Iris pigment epithelial cell (primary cell): ENCODE data around the gene CDK3.
"Not testable (repeated sequence)": the region's sequence is repeated elsewhere in the genome, so short reads cannot be mapped to it uniquely, and the experiment has no call there.

Experiments used
- DNase-seq: peaks from one replicate; pipeline ENCODE4 v3.0.0-alpha.2; 2011; ENCODE audit warnings: low read depth

CDK3 gene

DNA sequence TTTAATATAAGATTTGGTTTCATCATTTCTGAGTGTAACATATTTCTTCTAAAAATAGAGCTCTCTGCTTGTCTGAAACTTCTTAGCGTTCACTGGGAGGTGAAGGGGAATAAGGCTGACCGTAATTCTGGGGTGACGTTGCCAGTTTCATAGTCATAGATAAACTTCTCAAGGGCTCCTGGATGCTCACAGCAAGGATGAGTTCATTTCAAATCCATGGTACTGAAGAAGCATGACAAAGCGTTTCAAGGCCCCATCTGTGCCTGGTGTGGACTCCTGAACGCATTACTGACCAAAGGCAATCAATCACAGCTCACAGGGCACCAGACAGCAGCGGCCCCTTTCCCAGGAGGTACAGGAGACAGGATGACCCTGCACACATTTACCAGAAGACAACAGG is 38.5 kb downstream of the CDK3 start:
- DNase-seq = no peak

DNA sequence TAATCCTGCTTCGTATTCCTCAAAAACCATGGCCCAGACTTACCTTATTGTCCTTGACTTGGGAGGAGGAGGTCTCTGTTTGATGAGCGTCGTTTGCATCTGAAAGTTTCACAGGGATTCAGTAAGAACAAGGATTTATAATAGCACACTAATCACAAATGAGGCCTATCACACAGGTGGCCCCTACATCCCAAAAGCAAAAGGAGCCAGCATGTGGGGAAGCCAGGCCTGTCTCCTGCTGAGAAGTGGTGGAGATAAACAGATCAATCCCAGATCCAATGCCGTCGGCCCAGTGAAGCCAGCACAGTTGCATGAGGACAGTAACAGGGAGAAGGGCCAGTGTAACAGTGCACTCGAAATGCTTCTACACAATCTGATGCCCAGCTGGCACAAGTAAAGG is 39.7 kb downstream of the CDK3 start:
- no peak for DNase-seq

DNA sequence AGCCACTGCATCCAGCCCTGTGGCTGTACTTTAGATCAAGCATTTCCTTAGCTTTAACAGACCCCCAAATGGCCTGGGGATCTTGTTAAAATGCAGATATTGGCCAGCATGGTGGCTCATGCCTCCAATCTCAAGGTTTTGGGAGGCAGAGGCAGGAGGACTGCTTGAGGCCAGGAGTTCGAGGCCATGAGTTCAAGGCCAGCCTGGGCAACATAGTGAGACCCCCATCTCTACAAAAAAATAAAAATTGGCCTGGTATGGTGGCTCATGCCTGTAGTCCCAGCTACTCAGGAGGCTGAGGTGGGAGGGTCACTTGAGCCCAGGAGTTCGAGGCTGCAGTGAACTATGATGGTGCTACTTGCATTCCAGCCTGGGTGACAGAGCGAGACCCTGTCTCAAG is 42.2 kb downstream of the CDK3 start:
- not testable (repeated sequence) for DNase-seq

DNA sequence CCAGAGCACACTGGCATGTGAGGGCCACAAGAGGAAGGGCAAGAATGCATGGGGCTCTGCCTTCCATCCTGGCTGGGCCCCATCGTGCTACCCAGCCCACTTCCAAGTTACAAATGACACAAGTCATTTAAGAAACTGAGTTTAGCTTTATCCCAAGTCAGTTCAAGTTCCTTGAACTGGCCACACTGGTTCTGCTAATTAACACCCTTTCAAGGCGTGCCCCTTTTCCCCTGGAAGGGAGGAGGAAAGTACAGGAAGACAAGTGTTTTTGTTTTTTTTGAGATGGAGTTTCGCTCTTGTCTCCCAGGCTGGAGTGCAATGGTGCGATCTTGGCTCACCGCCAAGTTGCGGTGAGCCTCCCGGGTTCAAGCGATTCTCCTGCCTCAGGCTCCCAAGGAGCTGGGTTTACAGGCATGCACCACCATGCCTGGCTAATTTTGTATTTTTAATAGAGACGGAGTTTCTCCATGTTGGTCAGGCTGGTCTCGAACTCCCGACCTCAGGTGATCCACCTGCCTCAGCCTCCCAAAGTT is 43.9 kb downstream of the CDK3 start:
- not testable (repeated sequence) for DNase-seq

DNA sequence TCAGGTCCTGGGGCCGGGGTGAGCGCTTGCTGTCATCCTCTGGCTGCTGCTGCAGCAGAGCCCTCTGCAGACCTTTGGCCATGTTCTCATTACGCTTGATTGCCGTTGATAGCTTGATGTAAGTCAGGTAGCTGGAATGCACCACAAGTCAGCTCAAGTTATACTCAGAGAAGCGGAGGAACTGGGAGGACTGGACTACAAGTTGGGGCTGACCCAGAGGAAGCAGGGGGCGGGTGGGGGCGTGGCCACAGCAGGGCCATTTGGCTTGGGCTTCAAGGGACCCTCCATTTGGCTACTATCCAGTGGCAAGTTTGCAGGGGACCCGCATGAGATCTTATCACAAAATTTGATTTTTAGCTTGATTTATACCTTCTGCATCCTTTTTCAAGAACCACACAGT is 45.4 kb downstream of the CDK3 start:
- peak; percentile 52 for DNase-seq

DNA sequence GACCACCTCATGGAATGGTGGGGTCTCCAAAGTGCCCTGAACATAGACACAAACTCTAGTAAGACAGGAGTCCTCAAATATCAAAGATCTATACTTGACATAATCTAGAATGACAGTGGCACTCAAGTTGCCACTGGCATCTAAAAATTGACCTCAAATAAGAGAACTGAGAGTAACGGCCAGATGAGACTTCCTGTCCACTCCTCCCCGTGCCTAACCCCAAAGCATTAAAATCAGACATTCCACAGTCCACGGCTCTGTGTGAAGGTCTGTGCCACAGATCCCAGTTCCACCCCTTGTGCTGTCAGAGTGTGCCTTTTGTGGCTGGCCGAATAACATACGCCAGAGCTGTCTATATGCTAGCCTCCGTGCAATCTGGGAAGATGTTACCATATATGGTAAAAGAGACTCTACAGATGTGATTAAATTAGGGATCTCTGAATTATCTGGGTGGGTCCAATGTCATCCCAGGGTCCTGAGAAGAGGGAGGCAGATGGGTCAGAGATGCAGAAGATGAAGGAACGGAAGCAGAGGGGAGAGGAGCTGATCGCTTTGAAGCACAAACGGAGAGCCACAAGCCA is 47.5 kb downstream of the CDK3 start:
- DNase-seq = peak; percentile 40

DNA sequence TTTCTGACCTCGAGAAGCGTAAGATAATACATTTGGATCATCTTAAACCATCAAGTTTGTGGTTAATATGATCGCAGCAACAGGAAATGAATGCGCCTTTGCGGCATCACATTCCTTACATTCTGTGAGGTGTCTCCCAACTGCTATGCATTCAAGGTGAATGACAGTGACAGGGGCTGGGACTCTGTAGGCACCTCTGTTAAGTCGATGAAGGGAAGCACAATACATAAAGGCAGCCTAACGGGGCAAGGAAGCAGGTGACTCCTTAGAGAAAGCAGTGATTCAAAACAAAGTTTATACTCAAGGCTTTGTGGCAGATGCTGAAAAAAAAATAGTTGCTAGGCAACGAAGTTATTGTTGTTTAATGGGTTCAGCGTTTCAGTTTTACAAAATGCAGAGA is 48.1 kb downstream of the CDK3 start:
- DNase-seq = peak; percentile 87

DNA sequence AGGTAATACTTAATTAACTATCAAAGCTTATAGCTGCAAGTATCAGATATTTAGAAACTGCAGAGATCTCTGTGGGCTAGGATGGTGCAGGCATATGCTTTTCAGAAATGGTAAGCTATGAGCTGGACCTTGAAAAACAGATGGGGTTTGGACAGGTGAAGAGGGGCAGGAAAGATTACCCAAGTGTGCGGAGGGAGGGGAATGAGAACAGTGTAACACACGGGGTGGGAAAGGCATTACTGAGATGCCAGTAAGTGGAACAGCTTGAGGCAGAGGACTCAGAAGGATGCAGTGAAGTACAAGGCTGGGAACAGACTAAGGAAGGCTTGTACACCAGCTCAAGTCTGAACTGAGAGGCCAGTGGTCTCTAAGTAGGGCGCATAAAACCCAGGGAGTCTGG is 48.6 kb downstream of the CDK3 start:
- no peak for DNase-seq

DNA sequence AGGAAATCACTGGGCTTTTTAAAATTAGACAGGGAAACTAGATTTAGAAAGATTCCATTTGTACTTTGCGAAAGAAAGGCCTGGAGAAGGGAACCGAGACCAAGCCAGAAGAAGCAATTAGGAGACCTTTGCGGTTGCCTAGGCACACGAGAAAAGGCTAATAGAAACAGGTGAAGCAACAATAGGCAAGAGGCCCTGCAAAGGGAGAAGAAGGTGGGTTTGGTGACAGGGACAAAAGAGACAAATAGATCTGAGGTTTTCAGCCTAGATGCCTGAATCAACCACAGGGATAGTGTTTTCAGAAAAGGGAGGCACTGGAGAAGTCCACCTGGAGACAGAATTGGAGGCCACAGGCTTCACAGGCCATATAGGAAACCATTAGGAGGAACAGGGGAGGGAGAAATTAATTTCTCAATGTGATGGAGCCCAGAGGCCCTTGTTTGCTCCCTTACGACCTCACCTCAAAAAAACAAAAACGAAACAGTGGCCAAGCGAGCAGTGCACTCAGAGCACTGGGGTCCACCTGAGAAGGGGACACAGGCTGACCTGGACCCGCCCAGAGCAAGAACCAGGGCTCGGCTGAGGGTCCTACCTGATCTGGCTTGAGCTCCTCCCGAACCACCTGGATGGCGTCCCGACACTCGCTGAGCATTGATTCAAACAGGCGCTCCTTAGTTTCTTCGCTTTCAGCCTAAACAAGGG is 49.3 kb downstream of the CDK3 start:
- DNase-seq = no peak

DNA sequence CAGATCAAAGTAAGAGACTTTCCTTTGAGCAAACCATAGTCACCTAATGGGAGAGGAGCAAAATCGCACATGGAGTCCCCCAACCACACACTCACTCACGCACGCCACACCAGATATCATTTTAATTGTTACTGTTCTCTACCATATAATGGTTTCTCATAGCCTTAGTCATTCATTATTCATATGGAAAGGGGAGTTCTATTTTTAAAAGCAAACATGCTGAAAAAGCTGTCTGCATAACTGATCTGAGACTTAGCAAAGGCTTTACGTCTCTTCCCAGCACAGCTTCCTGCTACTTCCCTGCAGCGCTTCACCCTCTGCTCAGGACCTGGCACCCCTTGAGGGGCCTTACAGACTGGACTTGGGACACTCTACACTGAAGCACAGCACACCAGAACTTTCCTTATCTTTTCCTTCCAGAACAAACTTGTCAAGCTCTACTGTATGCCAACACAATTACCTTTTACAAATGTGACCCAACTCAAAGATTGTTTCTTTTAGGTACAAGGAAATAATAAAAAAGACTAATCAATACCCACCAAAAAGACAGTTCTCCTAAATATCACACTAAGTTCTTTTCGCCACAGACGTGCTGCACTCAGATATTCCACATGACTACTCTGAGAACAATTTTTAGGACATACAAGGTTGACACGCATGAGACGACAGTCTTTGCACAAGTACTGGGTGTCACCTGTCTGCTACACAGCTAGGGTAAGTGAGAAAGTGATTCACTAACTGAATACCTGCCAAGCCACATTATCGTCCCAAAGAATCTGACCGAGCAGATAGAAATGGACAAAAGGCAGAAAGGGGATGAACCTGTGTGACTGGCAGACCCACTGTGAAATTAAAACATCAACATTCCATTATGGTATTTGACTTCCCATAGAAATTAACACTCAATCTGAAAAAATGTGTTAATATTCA is 50.1 kb downstream of the CDK3 start:
- peak; percentile 50 for DNase-seq

DNA sequence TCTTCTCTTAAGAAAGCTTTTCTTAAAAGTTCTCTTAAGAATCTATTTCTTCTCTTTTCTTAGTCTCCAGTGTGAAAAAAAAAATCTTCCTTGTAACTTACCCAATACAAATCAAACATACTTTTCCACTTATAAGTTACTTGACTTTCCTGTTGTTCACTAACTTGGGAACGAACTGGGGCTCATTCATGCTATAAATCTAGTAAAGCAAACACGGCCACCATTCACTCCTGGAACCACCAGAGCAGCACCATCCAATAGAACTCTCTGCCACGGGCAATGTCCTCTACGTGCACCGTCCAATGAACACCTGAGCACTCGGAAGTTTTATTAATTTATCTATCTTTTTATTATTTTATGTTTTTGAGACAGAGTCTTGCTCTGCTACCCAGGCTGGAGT is 50.9 kb downstream of the CDK3 start:
- DNase-seq = no peak

DNA sequence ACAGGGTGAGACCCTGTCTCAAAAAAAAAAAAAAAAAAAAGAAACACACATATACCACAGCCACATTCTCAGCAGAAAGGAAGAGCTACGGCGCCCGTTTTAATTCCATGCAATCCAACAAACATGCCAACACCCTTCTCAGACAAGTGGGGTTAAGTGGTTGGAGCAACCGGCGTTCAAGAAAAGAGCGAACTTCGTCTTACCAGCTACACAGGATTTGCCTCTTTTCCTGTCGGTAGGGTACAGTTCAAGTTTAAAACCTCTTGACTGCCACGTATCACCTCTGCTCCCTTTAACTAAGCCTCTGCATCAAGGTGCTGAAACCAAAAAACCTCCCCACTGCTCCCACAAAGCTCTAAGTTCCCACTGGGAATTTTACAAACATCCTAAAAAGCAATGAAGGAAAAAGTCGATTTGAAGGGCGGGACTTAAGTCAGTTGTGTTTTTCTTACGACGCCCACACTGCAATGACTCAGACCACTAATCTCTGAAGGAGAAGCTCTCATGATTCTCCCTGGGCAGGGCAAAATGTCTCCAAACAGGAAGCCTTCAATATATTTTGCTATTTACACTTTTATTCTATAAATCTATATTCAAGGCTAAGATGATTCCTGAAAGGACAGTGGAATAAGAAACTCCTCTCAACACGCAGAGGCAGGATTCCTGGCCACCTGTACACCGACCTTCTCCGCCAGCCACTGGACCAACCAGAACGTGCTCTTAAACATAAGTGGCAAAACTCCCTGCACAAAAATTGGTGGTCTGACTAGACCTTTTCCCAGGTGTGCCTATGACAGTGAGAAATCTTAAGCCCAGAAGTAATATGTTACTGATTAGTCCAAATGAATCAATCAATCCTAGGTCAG is 52.8 kb downstream of the CDK3 start:
- peak; percentile 96 for DNase-seq

DNA sequence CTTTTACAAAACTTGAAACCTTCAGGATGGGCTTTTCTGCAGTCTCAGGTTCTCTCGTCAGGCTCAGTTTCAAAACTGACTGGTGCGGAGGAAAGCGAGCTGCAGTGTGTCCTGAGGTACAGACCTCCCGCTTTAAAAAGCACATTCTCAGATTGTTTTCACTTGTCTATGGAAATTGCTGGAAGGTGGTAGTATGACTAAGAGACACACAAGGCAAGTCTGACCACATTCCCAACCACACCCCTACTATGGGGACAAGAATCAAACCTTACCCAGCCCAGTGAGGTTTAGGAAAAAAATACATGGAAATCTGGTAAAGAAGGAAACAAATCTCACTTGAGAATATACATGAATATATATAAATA is 53.4 kb downstream of the CDK3 start:
- DNase-seq = peak; percentile 75
